ENCODE measurements around the gene WFIKKN2.

The WFIKKN2 gene

GRCh38 chr17:50882851-50883250 lies 47.5 kb downstream of the WFIKKN2 start:
- H3K9ac ChIP-seq (ENCODE audit: low read depth, low read length), result no peak overlapping the region
- 90% methylated on average over 7 of the region's 7 CpGs for WGBS
- no peaks in the 10 kb centered on the region for H3K27me3 ChIP-seq (ENCODE audit: insufficient read depth, low read length)
- no peak overlapping the region for H3K4me3 ChIP-seq (ENCODE audit: low read length)
- no peak overlapping the region for H3K27ac ChIP-seq (ENCODE audit: low read depth, low read length)
- no peaks in the 10 kb centered on the region for H3K36me3 ChIP-seq (ENCODE audit: insufficient read depth, low read length)
- 0 out of 2 replicates have a peak, but pooled peaks cover 3% of the 10 kb centered on the region for H3K9me3 ChIP-seq (ENCODE audit: insufficient read depth, low read depth, low read length)
- peaks cover 3% of the 10 kb centered on the region; the same call in 1 of the 2 replicates for H3K4me1 ChIP-seq (ENCODE audit: insufficient read depth, low read length)

DNA sequence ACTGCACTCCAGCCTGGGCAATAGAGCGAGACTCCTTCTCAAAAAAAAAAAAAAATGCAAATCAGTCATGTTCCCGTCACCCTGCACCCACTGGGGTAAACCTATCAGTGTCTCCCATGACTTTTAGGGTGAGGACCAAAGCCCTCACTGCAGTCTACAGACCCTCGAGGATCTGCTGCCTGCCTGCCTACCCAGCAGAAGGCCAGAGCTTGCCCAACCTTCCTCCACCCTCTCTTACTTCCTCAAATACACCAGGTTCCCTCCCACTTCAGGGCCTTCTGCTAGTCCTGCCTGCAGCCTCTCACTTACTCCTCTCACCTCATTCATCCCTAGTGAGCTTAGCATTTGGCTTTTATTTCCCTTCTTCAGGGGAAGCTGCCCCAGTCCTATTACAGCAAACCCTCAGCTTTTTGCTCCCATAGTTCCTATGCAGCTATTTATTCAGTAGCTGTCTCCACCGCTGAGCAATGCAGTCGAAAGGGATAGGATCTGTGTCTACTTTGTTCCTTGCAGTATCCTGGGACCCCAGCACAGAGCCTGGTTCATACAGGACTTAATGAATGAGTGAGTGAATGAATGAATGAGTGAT lies 48.6 kb downstream of the WFIKKN2 start:
- Histone ChIP-seq H3K9ac (ENCODE audit: low read depth, low read length) (no peak overlapping the region), H3K27me3 (ENCODE audit: insufficient read depth, low read length) (no peaks in the 10 kb centered on the region), H3K36me3 (ENCODE audit: insufficient read depth, low read length) (no peaks in the 10 kb centered on the region), H3K4me3 (ENCODE audit: low read length) (no peak overlapping the region), H3K9me3 (ENCODE audit: insufficient read depth, low read depth, low read length) (0 out of 2 replicates have a peak, but pooled peaks cover 3% of the 10 kb centered on the region), H3K27ac (ENCODE audit: low read depth, low read length) (no peak overlapping the region), H3K4me1 (ENCODE audit: insufficient read depth, low read length) (peaks cover 3% of the 10 kb centered on the region; the same call in 1 of the 2 replicates)
- 83% methylated on average over 5 of the region's 5 CpGs for WGBS

DNA sequence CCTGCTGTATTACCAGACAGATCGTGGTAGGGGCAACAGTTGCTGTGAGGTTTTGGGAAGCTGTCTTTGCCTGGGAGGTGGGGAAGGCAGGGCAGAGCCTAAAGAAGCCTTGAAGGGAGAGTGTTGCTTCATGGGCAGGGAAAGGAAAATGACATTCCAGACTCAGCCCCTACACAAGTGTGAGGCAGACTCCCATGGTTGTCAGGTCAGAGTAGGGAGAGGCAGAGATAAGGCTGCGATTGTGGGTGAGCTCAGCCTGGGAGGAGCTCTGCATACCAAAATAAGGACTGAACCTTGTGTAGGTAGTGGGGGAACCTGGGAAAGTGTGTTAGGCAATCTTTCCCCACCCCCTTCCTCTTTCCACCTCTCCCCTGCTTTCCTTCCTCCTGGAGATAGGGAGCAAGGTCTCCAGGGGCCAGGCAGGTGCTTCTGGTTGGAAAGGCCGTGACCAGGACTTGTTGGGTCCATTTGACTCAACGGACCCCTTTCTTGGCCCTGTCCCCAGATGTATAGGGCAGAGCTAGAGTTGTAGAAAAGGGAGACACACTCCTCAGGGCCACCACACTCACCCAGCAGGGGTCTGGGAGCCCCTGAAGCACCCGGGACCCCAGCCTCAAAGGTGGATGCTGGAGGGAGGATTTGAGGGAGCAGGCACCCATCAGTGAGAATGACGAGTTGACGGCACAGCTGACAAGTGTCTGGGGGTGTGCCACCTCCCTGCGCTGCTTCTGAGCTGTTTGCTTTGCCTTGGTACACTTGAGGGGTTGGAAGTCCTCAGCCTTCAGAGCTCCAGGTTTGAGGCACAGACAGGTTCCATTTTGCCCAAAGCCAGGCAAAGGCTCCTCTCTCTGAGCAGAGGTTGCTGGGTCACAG lies 49.3 kb downstream of the WFIKKN2 start:
- H3K27ac ChIP-seq (ENCODE audit: low read depth, low read length), result no peak overlapping the region

GRCh38 chr17:50887705-50888245 lies 52.4 kb downstream of the WFIKKN2 start:
- Histone ChIP-seq H3K4me1 (ENCODE audit: insufficient read depth, low read length) (peaks cover 20% of the 10 kb centered on the region; the same call in 1 of the 2 replicates), H3K4me3 (ENCODE audit: low read length) (no peak overlapping the region), H3K9ac (ENCODE audit: low read depth, low read length) (no peak overlapping the region), H3K27me3 (ENCODE audit: insufficient read depth, low read length) (no peaks in the 10 kb centered on the region), H3K27ac (ENCODE audit: low read depth, low read length) (no peak overlapping the region), H3K36me3 (ENCODE audit: insufficient read depth, low read length) (no peaks in the 10 kb centered on the region), H3K9me3 (ENCODE audit: insufficient read depth, low read depth, low read length) (no peaks in the 10 kb centered on the region)
- 90% methylated on average over 5 of the region's 5 CpGs for WGBS

More for the DNA sequence above, 49.3 kb downstream of the WFIKKN2 start:
- peaks cover 6% of the 10 kb centered on the region; the same call in 1 of the 2 replicates for H3K4me1 ChIP-seq (ENCODE audit: insufficient read depth, low read length)
- 0 out of 2 replicates have a peak, but pooled peaks cover 3% of the 10 kb centered on the region for H3K9me3 ChIP-seq (ENCODE audit: insufficient read depth, low read depth, low read length)
- WGBS, result 81% methylated on average over 8 of the region's 8 CpGs
- no peak overlapping the region for H3K9ac ChIP-seq (ENCODE audit: low read depth, low read length)
- no peak overlapping the region for H3K4me3 ChIP-seq (ENCODE audit: low read length)
- H3K36me3 ChIP-seq (ENCODE audit: insufficient read depth, low read length), result no peaks in the 10 kb centered on the region
- no peaks in the 10 kb centered on the region for H3K27me3 ChIP-seq (ENCODE audit: insufficient read depth, low read length)

DNA sequence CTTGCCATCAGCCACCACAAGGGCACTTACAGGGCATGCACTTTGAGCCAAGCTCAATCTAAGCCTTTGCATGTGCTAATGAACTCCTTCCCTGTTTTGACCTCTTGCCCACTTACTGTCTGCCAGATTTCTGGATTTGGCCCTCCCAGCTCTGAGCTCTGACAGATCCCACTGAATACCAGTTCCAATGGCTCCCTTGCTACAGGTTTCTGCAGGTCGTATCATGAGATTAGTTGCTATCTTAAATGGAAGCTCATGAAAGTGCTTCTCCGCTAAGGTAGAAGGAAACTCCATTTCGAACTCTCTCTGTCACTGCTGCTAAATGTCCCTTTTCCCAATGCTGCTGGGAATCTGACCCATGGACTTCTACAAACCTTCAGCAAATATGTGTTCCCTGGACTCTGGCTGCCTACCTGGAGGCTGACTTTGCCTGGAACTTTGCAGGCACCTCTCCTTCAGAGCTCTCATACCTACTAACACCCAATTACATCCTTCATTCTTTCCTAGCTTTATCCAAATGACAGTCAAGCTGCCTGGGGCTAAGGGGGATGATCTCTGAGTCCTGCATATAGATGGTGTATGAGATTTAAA lies 54.2 kb downstream of the WFIKKN2 start:
- Histone ChIP-seq H3K4me3 (ENCODE audit: low read length) (no peak overlapping the region), H3K4me1 (ENCODE audit: insufficient read depth, low read length) (peaks cover 30% of the 10 kb centered on the region; the same call in 1 of the 2 replicates), H3K27me3 (ENCODE audit: insufficient read depth, low read length) (no peaks in the 10 kb centered on the region), H3K9ac (ENCODE audit: low read depth, low read length) (no peak overlapping the region), H3K9me3 (ENCODE audit: insufficient read depth, low read depth, low read length) (no peaks in the 10 kb centered on the region), H3K36me3 (ENCODE audit: insufficient read depth, low read length) (no peaks in the 10 kb centered on the region), H3K27ac (ENCODE audit: low read depth, low read length) (no peak overlapping the region)
- 81% methylated on average over 3 of the region's 3 CpGs for WGBS

DNA sequence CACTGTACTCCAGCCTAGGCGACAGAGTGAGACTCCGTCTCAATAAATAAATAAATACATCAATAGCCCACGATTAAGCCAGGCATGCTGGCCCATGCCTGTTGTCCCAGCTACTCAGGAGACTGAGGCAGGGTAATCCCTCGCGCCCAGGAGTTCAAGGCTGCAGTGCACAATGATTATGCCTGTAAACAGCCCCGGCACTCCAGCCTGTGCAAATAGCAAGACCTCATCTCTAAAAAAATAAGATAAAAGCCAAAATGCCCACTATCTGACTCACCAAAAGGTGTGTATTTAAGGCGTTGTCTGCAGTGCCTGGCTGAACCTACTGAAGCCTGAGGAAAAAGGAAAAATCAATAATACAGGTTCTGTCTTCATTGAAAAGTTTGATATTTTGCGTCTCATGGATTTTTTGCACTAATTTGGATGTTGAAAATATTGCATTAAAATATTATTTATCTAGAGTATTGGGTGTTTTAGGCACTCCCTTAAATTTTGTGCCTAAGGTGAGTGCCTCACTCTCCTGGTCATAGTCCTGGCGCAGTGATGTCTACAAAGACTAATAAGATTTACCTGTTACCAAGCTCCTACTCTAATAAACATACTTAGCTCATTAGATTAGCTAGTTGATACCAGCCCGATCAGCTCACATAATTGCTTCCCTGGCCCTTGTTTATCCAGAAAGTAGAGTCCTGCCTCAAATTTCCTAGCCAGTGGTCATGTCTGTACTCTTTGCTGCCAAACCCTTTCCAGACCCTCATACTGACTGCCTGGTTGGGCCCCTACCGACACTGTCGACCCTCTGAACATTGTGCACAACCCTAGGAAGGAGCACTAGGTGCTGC lies 55.5 kb downstream of the WFIKKN2 start:
- H3K4me1 ChIP-seq (ENCODE audit: insufficient read depth, low read length), result peaks cover 30% of the 10 kb centered on the region; the same call in 1 of the 2 replicates
- H3K9ac ChIP-seq (ENCODE audit: low read depth, low read length), result no peak overlapping the region
- no peaks in the 10 kb centered on the region for H3K36me3 ChIP-seq (ENCODE audit: insufficient read depth, low read length)
- H3K27ac ChIP-seq (ENCODE audit: low read depth, low read length), result no peak overlapping the region
- no peak overlapping the region for H3K4me3 ChIP-seq (ENCODE audit: low read length)
- 82% methylated on average over 12 of the region's 12 CpGs for WGBS
- no peaks in the 10 kb centered on the region for H3K9me3 ChIP-seq (ENCODE audit: insufficient read depth, low read depth, low read length)
- no peaks in the 10 kb centered on the region for H3K27me3 ChIP-seq (ENCODE audit: insufficient read depth, low read length)

GRCh38 chr17:50891577-50891989 lies 56.2 kb downstream of the WFIKKN2 start:
- Histone ChIP-seq H3K9me3 (ENCODE audit: insufficient read depth, low read depth, low read length) (no peaks in the 10 kb centered on the region), H3K27ac (ENCODE audit: low read depth, low read length) (no peak overlapping the region), H3K36me3 (ENCODE audit: insufficient read depth, low read length) (no peaks in the 10 kb centered on the region), H3K4me3 (ENCODE audit: low read length) (no peak overlapping the region), H3K4me1 (ENCODE audit: insufficient read depth, low read length) (peaks cover 30% of the 10 kb centered on the region; the same call in 1 of the 2 replicates), H3K27me3 (ENCODE audit: insufficient read depth, low read length) (no peaks in the 10 kb centered on the region), H3K9ac (ENCODE audit: low read depth, low read length) (no peak overlapping the region)
- WGBS, result 57% methylated on average over 4 of the region's 4 CpGs
